Right lobe of liver (tissue), 6 donors: ENCODE results near the gene FXYD7. TPM values are rescaled to one million over a fixed set of nuclear protein-coding genes. Genes with fewer than 3 reads are reported as not detected.

Source experiments
- ATAC-seq, 4 donors: fragments of 200-7000 bp; cut with Tn5 transposase; one replicate each; pipeline ENCODE4 v1.9.1; 2020; ENCODE audit warnings: mild to moderate bottlenecking in 4 of 4, moderate library complexity in 4 of 4
- DNase-seq, 3 donors: peaks; one replicate each; pipeline ENCODE4 v3.0.0-alpha.2; 2020
- H3K27ac ChIP-seq, 3 donors: fragments of 200-600 bp; one replicate each; pipeline ENCODE4 v1.8.0; 2022
- H3K27me3 ChIP-seq, 2 donors: fragments of 200-600 bp; one replicate each; pipeline ENCODE4 v1.8.0; 2022
- H3K36me3 ChIP-seq, 4 donors: fragments of 200-600 bp; sonication (generic) in 1 of 4; one replicate each; pipeline versions ENCODE4 v1.5.1 to v1.8.0; 2017 to 2022; ENCODE audit warnings: control low read depth in 1 of 4
- H3K4me1 ChIP-seq, 4 donors: fragments of 200-600 bp; sonication (generic) in 1 of 4; one replicate each; pipeline versions ENCODE4 v1.5.1 to v1.8.0; 2017 to 2022; ENCODE audit warnings: control low read depth in 1 of 4
- H3K4me3 ChIP-seq, 3 donors: fragments of 200-600 bp; one replicate each; pipeline ENCODE4 v1.8.0; 2022
- H3K9me3 ChIP-seq, 4 donors: fragments of 200-600 bp; sonication (generic) in 1 of 4; one replicate each; pipeline versions ENCODE4 v1.5.1 to v1.8.0; 2017 to 2022; ENCODE audit warnings: control low read depth in 1 of 4
- POLR2A ChIP-seq: fragments of 450-650 bp; IDR thresholded peaks from one replicate; pipeline ENCODE4 v1.6.1; 2017; ENCODE audit warnings: antibody characterized with exemption, mild to moderate bottlenecking
- WGBS: methylation state at CpG from one replicate; pipeline ENCODE4 v1.1.6; 2018; ENCODE audit warnings: low coverage, low lambda C conversion rate; ENCODE audit not compliant: insufficient coverage; ENCODE audit errors: missing lambda C conversion rate; 5-methylcytosine and 5-hydroxymethylcytosine counted together
- intact Hi-C, 2 donors: fragments of 100-400 bp; cut with DNase I; formaldehyde crosslinking; loops; one replicate each; pipeline versions ENCODE4 v1.11.2 to v1.14.1; 2022
- total RNA-seq, 6 experiments: library from RNA; depleted of rRNA in 2 of 6; stranded (reverse); fragments of >200 nt in 2 of 6; fragmentation: NEBNext Ultra II Directional in 3 of 6; extraction: Animal tissue kit (Norgen Biotek cat#: 25700) in 3 of 6; gene quantifications; one replicate each; pipeline versions ENCODE4 v1.1.0 to v1.2.4, GENCODE V29; 2016 to 2023
- TF ChIP-seq, protein P1 (sequence below), 4 donors: fragments of 200-600 bp in 3 of 4; fragments of 450-650 bp in 1 of 4; IDR thresholded peaks; one replicate each; pipeline versions ENCODE4 v1.5.1 to v1.8.0; 2016 to 2022; ENCODE audit warnings: antibody characterized with exemption in 4 of 4, mild to moderate bottlenecking in 2 of 4
- donor health status: DM: no; HTN: yes; CAD: no.
- donor health status: DM: no; HTN: no; CAD: no.
- donor health status: DM: no; HTN: no; CAD: no.
- donor health status: DM: no; HTN: yes; CAD: no.
- donor health status: DM: no; HTN: yes; CAD: no.

The FXYD7 gene
- total RNA-seq, 6 experiments from 2014 or later, result 0.49 TPM; not detected in 5

DNA sequence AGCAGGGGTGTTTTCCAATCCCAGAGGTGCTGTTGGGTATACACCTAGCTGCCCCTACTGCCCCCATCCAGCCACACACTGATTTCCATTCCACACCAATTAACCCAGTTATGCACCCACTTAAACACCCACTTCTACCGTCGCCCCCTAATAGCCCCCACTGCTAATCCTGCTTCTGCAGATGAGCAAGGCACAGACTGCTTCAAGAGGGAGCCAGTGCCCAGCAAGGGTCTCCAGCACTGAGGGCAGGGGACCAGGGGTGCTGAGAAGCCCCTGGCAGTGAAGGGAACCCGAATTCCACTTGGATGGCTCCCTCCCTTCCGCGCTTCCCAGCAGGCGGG, 1.2 kb downstream of the FXYD7 start:
- TF ChIP-seq, protein P1, sequence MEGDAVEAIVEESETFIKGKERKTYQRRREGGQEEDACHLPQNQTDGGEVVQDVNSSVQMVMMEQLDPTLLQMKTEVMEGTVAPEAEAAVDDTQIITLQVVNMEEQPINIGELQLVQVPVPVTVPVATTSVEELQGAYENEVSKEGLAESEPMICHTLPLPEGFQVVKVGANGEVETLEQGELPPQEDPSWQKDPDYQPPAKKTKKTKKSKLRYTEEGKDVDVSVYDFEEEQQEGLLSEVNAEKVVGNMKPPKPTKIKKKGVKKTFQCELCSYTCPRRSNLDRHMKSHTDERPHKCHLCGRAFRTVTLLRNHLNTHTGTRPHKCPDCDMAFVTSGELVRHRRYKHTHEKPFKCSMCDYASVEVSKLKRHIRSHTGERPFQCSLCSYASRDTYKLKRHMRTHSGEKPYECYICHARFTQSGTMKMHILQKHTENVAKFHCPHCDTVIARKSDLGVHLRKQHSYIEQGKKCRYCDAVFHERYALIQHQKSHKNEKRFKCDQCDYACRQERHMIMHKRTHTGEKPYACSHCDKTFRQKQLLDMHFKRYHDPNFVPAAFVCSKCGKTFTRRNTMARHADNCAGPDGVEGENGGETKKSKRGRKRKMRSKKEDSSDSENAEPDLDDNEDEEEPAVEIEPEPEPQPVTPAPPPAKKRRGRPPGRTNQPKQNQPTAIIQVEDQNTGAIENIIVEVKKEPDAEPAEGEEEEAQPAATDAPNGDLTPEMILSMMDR (IDR thresholded peaks at IDR 0.05), result no peak
- TF ChIP-seq POLR2A, result no peak
- ATAC-seq (no peak), DNase-seq (no peak)
- no peak overlapping the region for H3K4me3 ChIP-seq
- H3K4me1 ChIP-seq, result peaks cover 0 to 15% (median 4%) of the 10 kb centered on the region in 4 donors
- peaks cover 0 to 6% (median 0%) of the 10 kb centered on the region in 4 donors for H3K36me3 ChIP-seq
- H3K27me3 ChIP-seq, result no peaks in the 10 kb centered on the region
- H3K9me3 ChIP-seq, result no peaks in the 10 kb centered on the region
- intact Hi-C loops, result no loop called here
- WGBS, result 50% methylated on average over 2 of the region's 6 CpGs
- no peak overlapping the region for H3K27ac ChIP-seq

DNA sequence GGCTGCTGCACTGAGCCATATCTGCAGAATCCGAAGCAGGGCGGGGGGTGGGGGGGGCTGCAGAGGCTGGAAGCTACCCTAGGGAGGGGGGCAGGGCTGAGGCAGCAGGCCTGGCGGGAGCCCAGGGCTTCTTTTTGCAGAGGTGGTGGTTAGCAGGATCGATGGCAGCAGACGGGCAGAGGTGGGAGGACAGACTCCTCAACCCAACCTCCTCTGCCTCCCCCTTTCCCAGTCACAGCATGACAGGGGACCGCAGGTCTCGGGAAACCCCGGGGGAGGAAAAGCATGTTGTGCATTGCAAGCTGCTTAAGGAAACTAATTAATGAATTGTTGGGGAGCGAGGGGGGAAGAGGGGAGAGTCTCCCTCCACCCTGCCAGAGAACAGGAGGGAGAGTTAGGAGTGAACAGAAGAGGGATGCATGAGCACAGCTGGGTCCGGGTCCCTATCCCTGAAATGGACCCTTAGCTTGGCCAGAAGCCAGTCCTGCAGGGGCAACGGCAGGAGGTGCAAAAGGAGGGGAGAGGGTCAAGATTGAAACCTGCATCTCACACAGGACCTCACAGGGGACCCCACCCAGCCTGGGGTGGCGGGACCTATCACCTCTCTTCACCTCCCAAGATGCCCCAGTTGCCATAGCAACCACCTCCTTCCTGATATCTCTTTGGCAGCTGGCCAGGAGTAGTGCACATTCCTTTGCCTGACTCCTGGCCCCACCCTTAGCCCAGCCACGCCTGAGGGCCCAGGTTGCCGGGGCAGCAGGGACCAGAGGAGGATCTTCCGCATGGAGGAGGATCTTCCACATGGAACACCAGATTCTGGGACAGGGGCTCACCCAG, 1.8 kb downstream of the FXYD7 start:
- ATAC-seq, result no peak
- peaks cover 0 to 6% (median 0%) of the 10 kb centered on the region in 4 donors for H3K36me3 ChIP-seq
- intact Hi-C loops, result no loop called here
- TF ChIP-seq POLR2A, result no peak
- no peaks in the 10 kb centered on the region for H3K9me3 ChIP-seq
- H3K27me3 ChIP-seq, result no peaks in the 10 kb centered on the region
- peaks cover 0 to 14% (median 4%) of the 10 kb centered on the region in 4 donors for H3K4me1 ChIP-seq
- DNase-seq, result no peak
- 56% methylated on average over 11 of the region's 15 CpGs for WGBS
- H3K4me3 ChIP-seq, result no peak overlapping the region
- no peak overlapping the region for H3K27ac ChIP-seq

DNA sequence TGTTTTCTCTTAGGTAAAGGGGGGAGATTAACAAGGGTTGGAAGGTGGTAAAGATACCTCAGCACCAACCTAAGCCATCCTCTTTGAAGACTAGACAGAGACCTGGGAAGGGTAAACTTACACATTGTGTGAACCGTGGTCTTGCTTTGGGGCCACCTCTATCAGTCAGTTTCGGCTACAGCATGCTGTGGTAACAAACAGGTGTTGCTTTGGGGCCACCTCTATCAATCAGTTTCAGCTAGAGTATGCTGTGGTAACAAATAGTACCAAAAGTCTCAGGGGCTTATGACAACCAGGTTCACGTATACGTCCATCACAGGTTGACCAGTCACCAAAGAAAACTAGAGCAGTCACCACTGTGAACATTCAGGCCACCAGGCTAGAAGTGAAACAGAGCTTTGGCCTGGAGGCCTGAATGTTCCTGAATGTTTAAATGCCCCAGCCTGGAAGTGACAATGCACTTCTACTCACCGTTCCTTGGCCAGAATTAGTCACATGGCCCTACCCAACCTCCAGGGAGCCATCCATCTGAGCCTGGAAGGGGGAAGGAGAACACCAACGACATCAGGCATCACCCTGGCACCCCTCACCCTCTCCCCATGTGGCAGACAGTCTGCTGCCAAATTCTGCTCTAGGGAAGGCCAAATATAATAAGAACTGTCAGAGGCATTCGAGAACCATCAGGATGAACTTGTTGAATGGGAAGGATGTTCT, 3.8 kb downstream of the FXYD7 start:
- no peak overlapping the region for H3K4me3 ChIP-seq
- TF ChIP-seq POLR2A, result no peak
- TF ChIP-seq, protein P1 (IDR thresholded peaks at IDR 0.05), result no peak
- no peaks in the 10 kb centered on the region for H3K27me3 ChIP-seq
- WGBS, result 30% methylated on average over 3 of the region's 7 CpGs
- no peak for ATAC-seq
- no peaks in the 10 kb centered on the region for H3K9me3 ChIP-seq
- intact Hi-C loops, result no loop called here
- peaks cover 0 to 1% (median 0%) of the 10 kb centered on the region in 4 donors for H3K36me3 ChIP-seq
- H3K4me1 ChIP-seq, result peaks cover 0 to under 1% (median 0%) of the 10 kb centered on the region in 4 donors
- DNase-seq, result no peak
- H3K27ac ChIP-seq, result no peak overlapping the region

DNA sequence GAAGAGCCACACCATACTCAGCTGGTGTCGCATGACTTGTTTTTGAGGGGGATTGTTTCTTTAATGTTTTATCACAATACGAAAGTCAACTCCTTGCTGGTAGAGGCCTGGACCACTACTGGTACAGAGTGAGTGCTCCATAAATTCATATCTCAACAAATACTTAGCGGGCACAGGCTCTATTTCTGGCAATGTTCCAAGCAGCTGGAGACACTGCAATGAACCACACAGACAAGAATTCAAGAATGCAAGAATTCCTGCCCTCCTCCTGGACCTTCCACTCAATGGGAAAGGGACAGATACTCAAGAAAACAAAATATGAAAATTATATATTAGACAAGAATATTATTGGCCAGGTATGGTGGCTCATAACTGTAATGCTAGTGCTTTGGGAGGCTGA, 6.4 kb downstream of the FXYD7 start:
- Histone ChIP-seq H3K9me3 (no peaks in the 10 kb centered on the region), H3K4me1 (peaks cover 0 to 7% (median 0%) of the 10 kb centered on the region in 4 donors), H3K27ac (no peak overlapping the region), H3K36me3 (no peaks in the 10 kb centered on the region), H3K4me3 (no peak overlapping the region), H3K27me3 (peaks cover 0 to 6% of the 10 kb centered on the region in 2 donors)
- no peak for ATAC-seq
- no peak for TF ChIP-seq POLR2A
- TF ChIP-seq, protein P1 (IDR thresholded peaks at IDR 0.05), result no peak
- DNase-seq, result no peak
- intact Hi-C loops, result no loop called here
- WGBS, result 95% methylated on average over 3 of the region's 3 CpGs

DNA sequence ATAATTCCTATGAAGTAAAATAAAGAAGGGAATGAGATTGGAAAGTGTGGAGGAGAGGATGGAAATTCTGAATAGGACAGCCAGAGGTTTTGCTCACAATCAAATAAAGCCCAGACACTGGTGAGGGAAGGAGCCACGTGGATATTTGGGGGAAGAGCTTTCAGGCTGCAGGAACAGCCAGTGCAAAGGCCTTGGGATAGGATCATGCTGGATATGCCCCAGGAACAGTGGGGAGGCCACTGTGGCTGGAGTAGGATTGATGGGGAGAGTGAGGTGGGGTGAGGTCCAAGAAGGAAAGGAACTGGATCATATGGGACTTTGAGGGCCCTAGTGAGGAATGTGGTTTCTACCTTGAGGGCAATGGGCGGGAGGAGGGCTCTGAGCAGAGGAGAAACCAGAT, 7.4 kb downstream of the FXYD7 start:
- Histone ChIP-seq H3K27me3 (peaks cover 0 to 6% of the 10 kb centered on the region in 2 donors), H3K36me3 (no peaks in the 10 kb centered on the region), H3K27ac (no peak overlapping the region), H3K4me1 (peaks cover 0 to 7% (median 0%) of the 10 kb centered on the region in 4 donors), H3K9me3 (no peaks in the 10 kb centered on the region), H3K4me3 (no peak overlapping the region)
- intact Hi-C loops, result no loop called here
- ATAC-seq (no peak), DNase-seq (no peak)
- WGBS, result 60% methylated on average over 1 of the region's 2 CpGs
- no peak for TF ChIP-seq POLR2A
- TF ChIP-seq, protein P1 (IDR thresholded peaks at IDR 0.05), result no peak
